Heart right ventricle (tissue), 16 donors: ENCODE results near the gene ADGRG7. TPM values are rescaled to one million over a fixed set of nuclear protein-coding genes. Genes with fewer than 3 reads are reported as not detected.

Experiments
- ATAC-seq, 8 donors: fragments of 200-7000 bp; cut with Tn5 transposase; one replicate each; pipeline ENCODE4 v1.9.1; 2020; ENCODE audit warnings: mild to moderate bottlenecking in 8 of 8, moderate library complexity in 8 of 8, moderate number of reproducible peaks in 1 of 8
- DNase-seq, 2 donors: peaks; one replicate each; pipeline ENCODE4 v3.0.0-alpha.2; 2020
- H3K27ac ChIP-seq, 10 donors: fragments of 200-600 bp; sonication (generic) in 2 of 10; one replicate each; pipeline versions ENCODE4 v1.5.0 to v1.8.0; 2020 to 2022; ENCODE audit warnings: mild to moderate bottlenecking in 3 of 10
- H3K27me3 ChIP-seq, 7 donors: fragments of 200-600 bp; one replicate each; pipeline ENCODE4 v1.8.0; 2021 to 2022; ENCODE audit warnings: mild to moderate bottlenecking in 2 of 7
- H3K36me3 ChIP-seq, 9 donors: fragments of 200-600 bp; sonication (generic) in 1 of 9; one replicate each; pipeline versions ENCODE4 v1.5.0 to v1.8.0; 2020 to 2022; ENCODE audit warnings: mild to moderate bottlenecking in 2 of 9
- H3K4me1 ChIP-seq, 9 donors: fragments of 200-600 bp; sonication (generic) in 1 of 9; one replicate each; pipeline versions ENCODE4 v1.5.0 to v1.8.0; 2020 to 2022; ENCODE audit warnings: mild to moderate bottlenecking in 4 of 9
- H3K4me3 ChIP-seq, 10 donors: fragments of 200-600 bp; sonication (generic) in 2 of 10; one replicate each; pipeline versions ENCODE4 v1.5.0 to v1.8.0; 2020 to 2022; ENCODE audit warnings: mild to moderate bottlenecking in 7 of 10, moderate library complexity in 2 of 10
- H3K9me3 ChIP-seq, 11 donors: fragments of 200-600 bp in 10 of 11; sonication (generic) in 2 of 11; one replicate each; pipeline versions ENCODE4 v1.5.0 to v1.8.0; 2013 to 2022; ENCODE audit warnings: mild to moderate bottlenecking in 2 of 11, control low read depth in 1 of 11, moderate library complexity in 1 of 11
- WGBS, 2 donors: extraction: QIAGEN DNeasy Blood & Tissue Kit; methylation state at CpG; one replicate each; pipeline ENCODE4 v1.1.7; 2013; ENCODE audit warnings: inconsistent platforms in 1 of 2; 5-methylcytosine and 5-hydroxymethylcytosine counted together
- intact Hi-C, 10 donors: fragments of 100-400 bp; cut with DNase I; formaldehyde crosslinking; loops; one replicate each; pipeline versions ENCODE4 v1.11.1 to v1.14.2; 2022
- polyA plus RNA-seq, 2 donors: library from polyadenylated mRNA; stranded (reverse); fragments of 200-250 nt; gene quantifications; one replicate each; pipeline ENCODE4 v1.2.3, GENCODE V29; 2013
- total RNA-seq, 10 donors: library from RNA; stranded (reverse); fragmentation: NEBNext Ultra II Directional in 3 of 10; extraction: Animal tissue kit (Norgen Biotek cat#: 25700) in 3 of 10; gene quantifications; one replicate each; pipeline versions ENCODE4 v1.2.1 to v1.2.4, GENCODE V29; 2021 to 2023
- TF ChIP-seq, protein P1 (sequence below), 9 donors: fragments of 200-600 bp; sonication (generic) in 2 of 9; IDR thresholded peaks; one replicate each; pipeline versions ENCODE4 v1.5.0 to v1.8.0; 2021 to 2022; ENCODE audit warnings: antibody characterized with exemption in 9 of 9, mild to moderate bottlenecking in 5 of 9, moderate library complexity in 1 of 9
- donor health status: Arrhythmogenic right ventricular cardiomyopathy.
- donor health status: ischemic (EF 13 %, LVEDD 7.1; RV severe dilation, severe dysfunction).
- donor health status: healthy with polysubstance abuse.
- donor health status: DM: no; HTN: yes; CAD: no.
- donor health status: DM: no; HTN: no; CAD: no.
- donor health status: ischemic (EF 25% LVEDD 6.9; RV normal size, moderate dysfunction).
- donor health status: ischemic (EF 25% LVEDD 5.7; RV mildly dilated, moderate dysfunction).
- donor health status: healthy.
- donor health status: DM: yes; HTN: yes; CAD: no.
- donor health status: Ischemic cardiomyopathy.
- donor health status: ischemic (EF 35%, LVEDD 5.7; RV mildly dilated, moderate dysfunction).
- donor health status: nonischemic (EF 11% LVEDD 7.7; RV severe dilation, severe dysfunction).
- donor health status: DM: yes; HTN: yes; CAD: no.
- donor health status: PGD.
- donor health status: ischemic (EF 29% LVEDD 5.4; RV normal size, mild dysfunction).
- donor health status: nonischemic (EF 23%, LVEDD 6.1; RV moderate dilation, normal function).

The ADGRG7 gene
- total and polyA plus RNA-seq, 12 donors = 0.30 TPM; not detected in 11

DNA sequence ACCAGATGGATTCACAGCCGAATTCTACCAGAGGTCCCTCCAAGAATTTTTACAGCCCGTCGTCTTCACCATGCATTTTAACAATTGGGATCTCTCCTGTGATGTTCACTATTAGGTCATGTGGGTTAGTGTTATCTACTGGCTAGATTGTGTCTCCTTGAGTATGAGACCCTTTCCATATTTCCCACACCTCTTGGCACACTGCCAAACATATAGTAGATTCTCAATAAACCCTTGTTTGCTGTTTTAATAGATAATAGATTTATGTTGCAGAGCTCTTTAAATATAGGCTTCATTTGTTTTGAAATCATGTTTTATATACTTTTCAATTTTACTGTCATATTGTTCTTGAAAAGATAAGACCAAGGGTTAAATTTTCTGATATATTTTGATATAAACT is 34.9 kb upstream of the ADGRG7 start:
- Histone ChIP-seq H3K36me3 (peaks cover 0 to 4% (median 0%) of the 10 kb centered on the region in 9 donors), H3K4me1 (no peaks in the 10 kb centered on the region), H3K27me3 (no peaks in the 10 kb centered on the region), H3K27ac (no peak overlapping the region), H3K9me3 (no peaks in the 10 kb centered on the region), H3K4me3 (no peak overlapping the region)
- DNase-seq = no peak
- TF ChIP-seq, protein P1, sequence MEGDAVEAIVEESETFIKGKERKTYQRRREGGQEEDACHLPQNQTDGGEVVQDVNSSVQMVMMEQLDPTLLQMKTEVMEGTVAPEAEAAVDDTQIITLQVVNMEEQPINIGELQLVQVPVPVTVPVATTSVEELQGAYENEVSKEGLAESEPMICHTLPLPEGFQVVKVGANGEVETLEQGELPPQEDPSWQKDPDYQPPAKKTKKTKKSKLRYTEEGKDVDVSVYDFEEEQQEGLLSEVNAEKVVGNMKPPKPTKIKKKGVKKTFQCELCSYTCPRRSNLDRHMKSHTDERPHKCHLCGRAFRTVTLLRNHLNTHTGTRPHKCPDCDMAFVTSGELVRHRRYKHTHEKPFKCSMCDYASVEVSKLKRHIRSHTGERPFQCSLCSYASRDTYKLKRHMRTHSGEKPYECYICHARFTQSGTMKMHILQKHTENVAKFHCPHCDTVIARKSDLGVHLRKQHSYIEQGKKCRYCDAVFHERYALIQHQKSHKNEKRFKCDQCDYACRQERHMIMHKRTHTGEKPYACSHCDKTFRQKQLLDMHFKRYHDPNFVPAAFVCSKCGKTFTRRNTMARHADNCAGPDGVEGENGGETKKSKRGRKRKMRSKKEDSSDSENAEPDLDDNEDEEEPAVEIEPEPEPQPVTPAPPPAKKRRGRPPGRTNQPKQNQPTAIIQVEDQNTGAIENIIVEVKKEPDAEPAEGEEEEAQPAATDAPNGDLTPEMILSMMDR (IDR thresholded peaks at IDR 0.05) = no peak
- WGBS, 2 donors = 95 to 97% methylated on average over 3 of the region's 3 CpGs
- intact Hi-C loops = no loop called here
- no peak for ATAC-seq

DNA sequence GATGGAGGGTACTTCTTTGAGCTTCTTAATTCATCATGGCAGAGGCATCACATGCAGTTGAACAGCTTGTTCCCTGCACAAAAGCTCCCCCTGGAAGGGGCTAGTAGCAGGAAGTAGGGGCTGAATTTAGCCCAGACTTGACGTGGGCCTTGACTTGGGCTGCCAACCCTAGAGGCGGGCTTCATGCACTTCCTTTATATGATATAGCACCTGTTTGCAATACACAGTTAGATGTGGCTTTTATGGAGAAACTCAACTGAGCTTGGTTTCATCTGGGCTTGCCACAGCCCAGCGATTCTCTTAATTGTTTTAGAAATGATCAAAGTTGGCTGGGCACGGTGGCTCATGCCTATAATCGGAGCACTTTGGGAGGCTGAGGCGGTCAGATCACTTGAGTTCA is 33.7 kb upstream of the ADGRG7 start:
- Histone ChIP-seq H3K4me1 (no peaks in the 10 kb centered on the region), H3K9me3 (no peaks in the 10 kb centered on the region), H3K4me3 (no peak overlapping the region), H3K36me3 (peaks cover 0 to under 1% (median 0%) of the 10 kb centered on the region in 9 donors), H3K27me3 (no peaks in the 10 kb centered on the region), H3K27ac (no peak overlapping the region)
- ATAC-seq = no peak
- intact Hi-C loops = no loop called here
- TF ChIP-seq, protein P1 (IDR thresholded peaks at IDR 0.05) = no peak
- 93 to 94% methylated on average over 6 of the region's 6 CpGs for WGBS, 2 donors
- no peak for DNase-seq

DNA sequence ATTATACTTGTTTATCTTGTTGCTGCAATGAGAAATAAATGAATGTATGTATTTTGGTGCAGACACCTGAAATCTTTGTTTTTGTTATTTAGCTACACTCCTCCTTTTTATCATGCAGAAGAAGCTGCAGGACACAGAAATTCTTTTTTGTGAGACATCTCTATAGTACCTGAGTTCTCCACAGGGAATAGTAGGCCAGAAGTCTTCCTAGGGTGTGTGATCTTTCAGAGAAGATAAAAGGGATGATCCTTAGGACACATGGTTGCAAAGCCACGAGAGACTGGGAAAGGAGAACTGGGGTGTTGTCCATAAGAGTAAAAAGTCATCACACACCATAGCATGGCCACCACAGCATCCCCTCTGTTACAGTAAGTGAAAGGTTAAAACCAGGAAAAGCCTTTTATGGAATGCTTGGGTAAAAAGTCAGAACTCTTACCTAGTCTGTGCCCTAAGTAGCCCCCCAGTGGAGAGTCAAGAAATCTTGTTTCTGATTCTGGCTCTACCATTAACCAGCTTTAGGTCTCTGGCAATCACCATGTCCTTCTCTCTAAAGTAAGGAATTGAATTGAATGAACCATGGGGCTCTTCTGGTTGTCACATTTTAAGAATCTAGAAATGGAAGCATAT is 31.9 kb upstream of the ADGRG7 start:
- intact Hi-C loops = no loop called here
- H3K9me3 ChIP-seq = no peaks in the 10 kb centered on the region
- H3K27ac ChIP-seq = no peak overlapping the region
- no peaks in the 10 kb centered on the region for H3K4me1 ChIP-seq
- DNase-seq (no peak), ATAC-seq (no peak)
- 69 to 77% methylated on average over 1 of the region's 1 CpG for WGBS, 2 donors
- no peaks in the 10 kb centered on the region for H3K27me3 ChIP-seq
- H3K4me3 ChIP-seq = no peak overlapping the region
- H3K36me3 ChIP-seq = no peaks in the 10 kb centered on the region
- TF ChIP-seq, protein P1 (IDR thresholded peaks at IDR 0.05) = no peak

DNA sequence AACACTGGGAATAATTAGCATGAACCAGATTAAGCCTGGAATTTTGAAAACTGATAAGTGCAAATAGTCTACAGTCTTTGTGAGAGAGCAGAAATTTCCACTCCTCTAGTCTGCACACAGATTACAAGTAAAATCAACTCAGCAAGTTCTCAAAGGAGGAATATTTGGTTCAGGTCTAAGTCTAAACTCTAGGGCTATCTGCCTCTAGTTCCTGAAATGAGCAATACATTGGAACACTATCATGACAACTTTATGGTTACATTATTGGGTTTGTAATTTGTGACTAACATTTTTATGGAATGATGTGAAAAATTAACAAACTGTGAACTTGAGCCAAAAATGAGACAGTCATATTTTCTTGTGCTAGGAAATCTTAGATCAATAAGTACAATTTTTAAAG is 30.8 kb upstream of the ADGRG7 start:
- no peaks in the 10 kb centered on the region for H3K9me3 ChIP-seq
- no peak for ATAC-seq
- TF ChIP-seq, protein P1 (IDR thresholded peaks at IDR 0.05) = no peak
- H3K4me1 ChIP-seq = no peaks in the 10 kb centered on the region
- no peak overlapping the region for H3K27ac ChIP-seq
- no peak for DNase-seq
- no peaks in the 10 kb centered on the region for H3K27me3 ChIP-seq
- H3K4me3 ChIP-seq = no peak overlapping the region
- no peaks in the 10 kb centered on the region for H3K36me3 ChIP-seq
- intact Hi-C loops = no loop called here
